SJCRH30 (cell line): Measurements from ENCODE around the gene DGUOK. TPM values are rescaled to one million over a fixed set of nuclear protein-coding genes. Genes with fewer than 3 reads are reported as not detected.

Experiments
- DNase-seq, 2 experiments: peaks; one replicate each; pipeline ENCODE4 v3.0.0-alpha.2; 2015 to 2020
- H3K27ac ChIP-seq: fragments of 250-450 bp; sonication (Bioruptor Pico); 2 replicates; pipeline ENCODE4 v1.5.1; 2020; ENCODE audit warnings: mild to moderate bottlenecking, moderate library complexity
- H3K27me3 ChIP-seq: fragments of 250-450 bp; sonication (Bioruptor Pico); 2 replicates; pipeline ENCODE4 v1.5.1; 2020; ENCODE audit warnings: mild to moderate bottlenecking, moderate library complexity
- H3K36me3 ChIP-seq: fragments of 250-450 bp; sonication (Bioruptor Pico); 2 replicates; pipeline ENCODE4 v1.5.1; 2020; ENCODE audit warnings: mild to moderate bottlenecking, moderate library complexity
- H3K4me1 ChIP-seq: fragments of 250-450 bp; sonication (Bioruptor Pico); 2 replicates; pipeline ENCODE4 v1.5.1; 2020; ENCODE audit warnings: mild to moderate bottlenecking, moderate library complexity
- H3K4me3 ChIP-seq: fragments of 250-450 bp; sonication (Bioruptor Pico); 2 replicates; pipeline ENCODE4 v1.5.1; 2020; ENCODE audit warnings: mild to moderate bottlenecking, moderate library complexity
- H3K9me3 ChIP-seq: fragments of 250-450 bp; sonication (Bioruptor Pico); replicated peaks from 2 replicates; pipeline ENCODE4 v1.5.1; 2020; ENCODE audit warnings: mild to moderate bottlenecking, moderate library complexity
- total RNA-seq: library from RNA; depleted of rRNA; stranded (reverse); fragments of >200 nt; shearing (Covaris generic); gene quantifications from 2 replicates; pipeline ENCODE4 v1.2.3, GENCODE V29; 2014

Gene DGUOK
- total RNA-seq, 1 experiment from 2014 or later, result 105 TPM

DNA sequence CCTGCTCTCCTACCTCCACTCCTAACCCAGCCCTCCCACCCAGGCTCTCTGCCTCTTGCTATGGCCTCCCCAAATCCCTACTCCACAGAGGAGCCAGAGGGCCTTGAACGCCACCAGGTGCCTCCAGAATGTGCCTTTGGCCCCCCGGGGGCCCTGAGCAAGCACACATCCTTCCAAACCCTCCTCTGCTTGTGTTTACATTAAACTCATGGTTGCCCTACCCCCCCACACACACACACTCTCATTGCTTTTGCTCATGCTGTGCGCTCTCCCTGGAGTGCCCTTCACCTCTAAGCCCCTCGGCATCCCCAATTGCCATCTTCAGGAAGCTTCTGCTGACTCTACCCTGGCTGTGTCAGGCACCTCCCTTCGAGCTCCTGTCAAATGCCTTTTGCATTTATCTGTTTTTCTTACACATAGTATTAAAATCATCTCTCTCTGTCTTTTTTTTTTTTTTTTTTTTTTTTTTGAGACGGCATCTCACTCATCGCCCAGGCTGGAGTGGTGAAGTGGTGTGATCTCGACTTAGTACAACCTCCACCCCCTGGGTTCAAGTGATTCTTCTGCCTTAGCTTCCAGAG is 41.8 kb downstream of the DGUOK start:
- H3K4me1 ChIP-seq, result peaks cover 22% of the 10 kb centered on the region
- no peaks in the 10 kb centered on the region for H3K36me3 ChIP-seq
- DNase-seq, result no peak
- no peak overlapping the region for H3K4me3 ChIP-seq
- H3K27ac ChIP-seq, result no peak overlapping the region
- no peaks in the 10 kb centered on the region for H3K27me3 ChIP-seq
- no peaks in the 10 kb centered on the region for H3K9me3 ChIP-seq

DNA sequence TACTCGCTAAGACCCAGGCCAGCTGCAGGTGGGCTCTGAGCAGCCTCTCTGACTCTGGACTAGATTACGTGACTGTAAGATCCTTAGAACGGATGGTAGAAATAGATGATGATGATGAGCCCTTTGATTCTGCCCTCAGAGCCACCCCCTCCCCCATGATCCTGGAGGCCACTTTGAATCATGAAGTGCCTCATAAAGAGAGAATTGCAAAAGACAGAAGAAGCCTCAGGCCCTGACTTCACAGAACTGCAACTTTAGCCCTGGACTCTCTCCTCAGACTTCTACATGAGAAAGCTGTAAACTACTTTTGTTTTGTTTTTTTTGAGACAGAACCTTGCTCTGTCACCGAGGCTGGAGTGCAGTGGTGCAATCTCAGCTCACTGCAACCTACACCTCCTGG is 42.7 kb downstream of the DGUOK start:
- peaks cover 19% of the 10 kb centered on the region for H3K4me1 ChIP-seq
- H3K9me3 ChIP-seq, result no peaks in the 10 kb centered on the region
- no peak overlapping the region for H3K4me3 ChIP-seq
- no peaks in the 10 kb centered on the region for H3K36me3 ChIP-seq
- no peak for DNase-seq
- H3K27ac ChIP-seq, result no peak overlapping the region
- no peaks in the 10 kb centered on the region for H3K27me3 ChIP-seq

DNA sequence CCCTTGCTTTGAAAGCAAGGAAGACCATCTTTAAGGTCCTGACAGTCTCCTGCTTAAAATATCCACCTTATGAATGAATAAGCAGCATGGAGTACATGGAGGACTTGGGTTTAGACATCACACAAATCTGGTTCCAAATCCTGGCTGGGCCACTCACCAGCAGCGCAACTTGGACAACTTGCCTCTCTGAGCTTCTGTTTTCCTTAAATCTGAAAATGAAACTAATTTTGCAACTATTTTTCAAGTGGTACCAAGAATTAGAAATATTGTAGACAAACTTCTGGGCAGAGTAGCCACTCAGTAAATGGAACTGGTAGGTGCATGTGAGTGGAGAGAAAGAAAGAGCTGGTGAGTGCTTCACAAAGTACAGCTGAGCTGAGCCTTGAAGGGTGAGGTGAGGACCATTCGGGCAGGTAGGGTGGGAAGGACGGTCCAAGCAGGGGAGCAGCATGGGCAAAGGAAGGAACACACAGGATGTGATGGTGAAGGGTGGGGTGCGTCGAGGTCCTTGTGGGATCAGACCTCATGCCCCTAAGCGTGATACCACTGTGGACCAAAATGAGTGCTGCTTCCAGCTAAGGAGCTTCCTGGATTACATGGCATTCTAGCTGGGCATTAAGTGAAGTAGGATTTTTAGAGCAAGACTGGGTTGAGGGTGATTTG is 43.6 kb downstream of the DGUOK start:
- Histone ChIP-seq H3K4me3 (no peak overlapping the region), H3K27ac (no peak overlapping the region), H3K36me3 (no peaks in the 10 kb centered on the region), H3K27me3 (no peaks in the 10 kb centered on the region), H3K9me3 (no peaks in the 10 kb centered on the region), H3K4me1 (peaks cover 17% of the 10 kb centered on the region)
- no peak for DNase-seq

DNA sequence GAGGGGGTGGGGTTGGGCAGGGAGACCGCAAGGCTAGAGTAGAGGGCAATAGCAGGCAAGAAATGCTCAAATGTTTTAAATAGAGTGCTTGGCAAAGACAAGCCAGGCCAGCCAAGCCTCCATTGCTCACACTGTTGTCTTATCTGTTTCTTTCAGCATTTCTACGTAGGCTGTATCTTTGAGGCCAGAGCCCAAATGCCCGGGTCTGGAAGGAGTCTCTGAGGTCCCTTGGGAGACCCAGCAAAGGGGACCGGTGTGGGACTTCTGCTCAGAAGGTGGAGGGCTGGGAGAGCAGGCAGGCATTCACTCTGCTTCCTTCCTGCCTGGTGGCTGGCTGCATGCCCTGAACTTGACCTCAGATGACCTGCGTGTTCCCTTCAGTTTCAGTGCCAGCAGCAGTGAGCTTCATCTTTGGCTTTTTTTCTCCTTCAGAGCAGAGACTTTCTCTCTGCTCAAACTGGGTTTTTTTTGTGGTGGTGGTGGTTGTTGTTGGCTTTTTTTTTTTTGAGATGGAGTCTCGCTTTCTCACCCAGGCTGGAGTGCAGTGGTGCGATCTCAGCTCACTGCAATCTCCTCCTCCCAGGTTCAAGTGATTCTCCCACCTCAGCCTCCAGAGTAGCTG is 44.3 kb downstream of the DGUOK start:
- Histone ChIP-seq H3K36me3 (no peaks in the 10 kb centered on the region), H3K4me1 (peaks cover 17% of the 10 kb centered on the region), H3K4me3 (no peak overlapping the region), H3K27me3 (no peaks in the 10 kb centered on the region), H3K9me3 (no peaks in the 10 kb centered on the region), H3K27ac (no peak overlapping the region)
- peak; percentile 38 to 56 for DNase-seq

DNA sequence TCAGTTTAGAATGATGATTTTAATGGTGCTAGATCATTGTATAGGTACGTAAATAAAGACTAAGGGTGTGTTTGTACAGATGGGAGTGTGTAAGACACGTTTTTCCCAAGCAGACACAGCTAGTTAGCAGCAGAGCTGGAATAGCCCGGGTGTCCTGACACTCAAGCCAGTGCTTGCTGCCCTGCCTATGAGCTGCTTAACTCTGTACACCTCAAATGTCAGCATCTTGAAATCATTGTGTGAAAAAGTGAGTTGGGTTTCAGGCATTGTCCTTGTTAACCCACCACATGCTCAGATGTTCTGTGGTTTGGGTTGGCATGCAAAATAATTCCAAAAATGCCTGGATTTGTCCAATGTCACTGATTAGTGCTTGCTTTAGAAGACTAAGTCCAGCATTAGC is 45.0 kb downstream of the DGUOK start:
- Histone ChIP-seq H3K4me1 (peaks cover 17% of the 10 kb centered on the region), H3K4me3 (no peak overlapping the region), H3K9me3 (no peaks in the 10 kb centered on the region), H3K36me3 (no peaks in the 10 kb centered on the region), H3K27ac (no peak overlapping the region), H3K27me3 (no peaks in the 10 kb centered on the region)
- DNase-seq, result no peak

DNA sequence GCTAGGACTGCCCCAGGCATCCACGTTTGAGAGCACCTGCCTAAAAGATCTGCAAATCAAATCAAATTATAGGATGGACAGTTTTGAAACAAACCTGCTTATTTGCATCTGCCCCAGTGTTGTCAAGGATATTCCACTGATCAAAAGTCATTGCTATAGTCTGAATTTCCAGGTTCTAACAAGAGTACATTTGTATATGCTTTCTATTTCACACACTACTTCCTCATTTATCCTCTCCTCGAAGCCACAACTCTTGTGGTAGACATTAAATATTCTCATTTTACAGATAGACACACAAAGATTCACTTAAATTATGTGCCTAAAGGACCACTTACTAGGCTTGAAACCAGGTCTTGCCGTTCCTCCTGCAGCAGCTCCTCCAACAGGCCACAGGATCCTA is 46.2 kb downstream of the DGUOK start:
- Histone ChIP-seq H3K27me3 (no peaks in the 10 kb centered on the region), H3K27ac (no peak overlapping the region), H3K4me3 (no peak overlapping the region), H3K36me3 (no peaks in the 10 kb centered on the region), H3K9me3 (no peaks in the 10 kb centered on the region), H3K4me1 (peaks cover 17% of the 10 kb centered on the region)
- DNase-seq, result no peak

DNA sequence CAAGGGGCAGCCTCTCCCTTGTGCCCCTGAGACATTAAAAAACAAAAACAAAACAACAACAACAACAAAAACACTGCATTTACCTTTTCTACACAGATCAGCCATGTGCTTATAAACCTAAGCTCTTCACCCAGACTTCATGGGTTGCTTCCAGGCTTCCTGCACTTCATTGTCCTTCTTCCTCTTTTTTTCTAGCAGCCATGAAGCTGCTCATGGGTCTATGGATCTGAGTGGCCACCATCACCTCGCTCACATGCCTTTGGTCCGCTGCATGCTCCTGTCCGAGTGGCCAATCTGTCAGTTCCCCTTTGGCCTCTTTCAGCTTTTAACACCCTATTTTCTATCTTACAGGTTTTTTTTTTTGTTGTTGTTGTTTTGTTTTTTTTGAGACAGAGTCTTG is 49.1 kb downstream of the DGUOK start:
- DNase-seq, result no peak
- Histone ChIP-seq H3K27me3 (no peaks in the 10 kb centered on the region), H3K27ac (no peak overlapping the region), H3K36me3 (no peaks in the 10 kb centered on the region), H3K4me3 (no peak overlapping the region), H3K9me3 (no peaks in the 10 kb centered on the region), H3K4me1 (peaks cover 15% of the 10 kb centered on the region)

DNA sequence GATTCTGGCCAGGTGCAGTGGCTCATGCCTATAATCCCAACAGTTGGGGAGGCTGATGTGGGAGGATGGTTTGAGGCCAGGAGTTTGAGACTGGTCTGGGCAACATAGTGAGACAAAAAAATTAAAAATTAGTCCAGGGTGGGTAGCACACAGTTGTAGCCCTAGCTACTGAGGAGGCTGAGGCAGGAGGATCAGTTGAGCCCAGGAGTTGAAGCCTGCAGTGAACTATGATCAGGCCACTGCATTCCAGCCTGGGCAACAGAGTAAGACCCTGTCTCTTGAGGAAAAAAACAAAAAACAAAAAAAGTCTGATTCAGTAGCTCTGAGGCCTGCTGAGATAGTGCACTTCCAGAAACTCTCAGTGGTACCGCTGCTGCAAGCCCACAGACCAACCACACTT is 50.1 kb downstream of the DGUOK start:
- no peak overlapping the region for H3K27ac ChIP-seq
- DNase-seq, result no peak

DNA sequence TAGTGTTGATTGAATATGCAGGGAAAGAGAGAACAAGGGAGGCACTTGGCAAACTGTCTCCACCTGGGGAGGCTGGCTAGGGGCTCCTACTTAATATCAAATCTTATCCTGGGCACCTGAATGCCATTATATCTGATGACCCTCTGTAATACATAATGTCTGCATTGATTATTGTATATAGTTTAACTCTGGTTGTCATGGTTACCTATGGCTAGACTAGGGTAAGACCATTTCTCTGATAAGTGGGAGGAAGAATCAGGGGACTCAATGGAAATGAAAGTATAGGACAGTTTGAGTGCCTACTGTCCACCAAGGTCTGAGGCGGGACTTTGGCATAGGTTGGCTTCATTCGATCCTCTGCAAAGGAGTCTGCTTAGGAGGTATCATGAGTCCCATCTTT is 50.8 kb downstream of the DGUOK start:
- H3K27ac ChIP-seq, result no peak overlapping the region
- DNase-seq, result no peak
- H3K4me1 ChIP-seq, result no peaks in the 10 kb centered on the region
- no peak overlapping the region for H3K4me3 ChIP-seq
- no peaks in the 10 kb centered on the region; the same call in 1 of the 2 replicates for H3K27me3 ChIP-seq
- no peaks in the 10 kb centered on the region for H3K9me3 ChIP-seq
- no peaks in the 10 kb centered on the region for H3K36me3 ChIP-seq

More for the DNA sequence above, 50.1 kb downstream of the DGUOK start:
- H3K9me3 ChIP-seq, result no peaks in the 10 kb centered on the region
- no peak overlapping the region for H3K4me3 ChIP-seq
- H3K27me3 ChIP-seq, result no peaks in the 10 kb centered on the region; the same call in 1 of the 2 replicates
- H3K36me3 ChIP-seq, result no peaks in the 10 kb centered on the region
- peaks cover 4% of the 10 kb centered on the region for H3K4me1 ChIP-seq

DNA sequence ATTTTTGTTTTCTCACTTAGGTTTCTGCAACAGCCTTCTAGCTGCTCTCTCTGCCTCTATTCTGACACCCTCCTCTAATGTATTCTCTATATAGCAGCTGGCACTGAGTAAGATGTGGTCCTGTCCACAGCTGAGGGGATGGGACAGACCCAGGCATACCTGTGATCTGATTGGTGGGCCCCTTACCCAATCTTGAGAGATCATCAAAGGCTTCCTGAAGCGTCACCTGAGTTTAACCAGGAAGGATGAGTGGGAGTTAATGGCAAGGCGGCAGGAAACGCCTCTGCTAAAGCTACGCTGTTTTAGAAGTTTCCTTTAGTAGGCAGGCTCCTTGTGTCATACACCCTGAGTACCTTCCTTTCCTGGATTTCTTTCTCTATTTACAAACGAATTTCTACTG is 52.3 kb downstream of the DGUOK start:
- Histone ChIP-seq H3K27me3 (no peaks in the 10 kb centered on the region; the same call in 1 of the 2 replicates), H3K4me3 (no peak overlapping the region), H3K27ac (no peak overlapping the region), H3K36me3 (no peaks in the 10 kb centered on the region), H3K9me3 (no peaks in the 10 kb centered on the region), H3K4me1 (no peaks in the 10 kb centered on the region)
- no peak for DNase-seq

DNA sequence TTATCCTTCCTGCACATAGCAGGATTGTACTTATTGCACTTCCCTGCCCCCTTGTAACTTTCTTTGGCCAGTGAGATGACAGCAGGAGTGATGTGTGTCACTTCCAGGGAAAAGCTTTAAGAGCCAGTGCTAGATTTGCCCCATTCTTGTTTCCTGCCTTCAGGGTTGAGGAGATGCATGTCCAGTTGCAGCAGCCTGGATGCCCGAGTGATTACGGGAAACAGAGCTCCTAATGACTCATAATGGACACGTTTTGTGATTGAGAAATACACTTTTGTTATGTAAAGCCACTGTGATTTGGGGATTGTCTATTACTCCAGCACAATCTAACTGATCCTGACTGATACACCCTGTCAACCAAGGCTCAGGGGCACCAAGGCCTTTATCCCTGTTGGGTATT is 53.0 kb downstream of the DGUOK start:
- no peak for DNase-seq
- Histone ChIP-seq H3K36me3 (no peaks in the 10 kb centered on the region), H3K27me3 (no peaks in the 10 kb centered on the region; the same call in 1 of the 2 replicates), H3K4me3 (no peak overlapping the region), H3K27ac (no peak overlapping the region), H3K4me1 (no peaks in the 10 kb centered on the region), H3K9me3 (no peaks in the 10 kb centered on the region)

DNA sequence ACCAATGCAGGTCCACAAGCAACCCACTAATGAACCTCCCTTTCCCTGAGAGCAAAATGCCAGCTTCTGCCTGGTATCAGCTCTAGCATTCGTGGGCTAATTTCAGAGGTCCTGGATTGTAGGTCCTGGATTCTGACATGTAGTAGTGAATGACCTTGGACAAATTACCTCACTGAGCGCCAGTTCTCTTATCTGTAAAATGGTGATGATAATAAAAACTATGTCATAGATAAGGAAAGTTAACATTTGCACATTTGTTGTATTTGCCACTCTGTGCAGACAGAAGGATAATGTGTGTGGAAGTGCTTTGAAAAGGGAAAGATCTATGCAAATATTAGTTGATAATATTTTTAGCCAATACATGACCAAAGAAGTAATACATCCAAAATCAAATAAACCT is 53.9 kb downstream of the DGUOK start:
- no peaks in the 10 kb centered on the region for H3K9me3 ChIP-seq
- H3K4me1 ChIP-seq, result no peaks in the 10 kb centered on the region; the same call in 1 of the 2 replicates
- no peaks in the 10 kb centered on the region for H3K36me3 ChIP-seq
- no peaks in the 10 kb centered on the region; the same call in 1 of the 2 replicates for H3K27me3 ChIP-seq
- no peak overlapping the region for H3K4me3 ChIP-seq
- no peak overlapping the region for H3K27ac ChIP-seq
- no peak for DNase-seq

DNA sequence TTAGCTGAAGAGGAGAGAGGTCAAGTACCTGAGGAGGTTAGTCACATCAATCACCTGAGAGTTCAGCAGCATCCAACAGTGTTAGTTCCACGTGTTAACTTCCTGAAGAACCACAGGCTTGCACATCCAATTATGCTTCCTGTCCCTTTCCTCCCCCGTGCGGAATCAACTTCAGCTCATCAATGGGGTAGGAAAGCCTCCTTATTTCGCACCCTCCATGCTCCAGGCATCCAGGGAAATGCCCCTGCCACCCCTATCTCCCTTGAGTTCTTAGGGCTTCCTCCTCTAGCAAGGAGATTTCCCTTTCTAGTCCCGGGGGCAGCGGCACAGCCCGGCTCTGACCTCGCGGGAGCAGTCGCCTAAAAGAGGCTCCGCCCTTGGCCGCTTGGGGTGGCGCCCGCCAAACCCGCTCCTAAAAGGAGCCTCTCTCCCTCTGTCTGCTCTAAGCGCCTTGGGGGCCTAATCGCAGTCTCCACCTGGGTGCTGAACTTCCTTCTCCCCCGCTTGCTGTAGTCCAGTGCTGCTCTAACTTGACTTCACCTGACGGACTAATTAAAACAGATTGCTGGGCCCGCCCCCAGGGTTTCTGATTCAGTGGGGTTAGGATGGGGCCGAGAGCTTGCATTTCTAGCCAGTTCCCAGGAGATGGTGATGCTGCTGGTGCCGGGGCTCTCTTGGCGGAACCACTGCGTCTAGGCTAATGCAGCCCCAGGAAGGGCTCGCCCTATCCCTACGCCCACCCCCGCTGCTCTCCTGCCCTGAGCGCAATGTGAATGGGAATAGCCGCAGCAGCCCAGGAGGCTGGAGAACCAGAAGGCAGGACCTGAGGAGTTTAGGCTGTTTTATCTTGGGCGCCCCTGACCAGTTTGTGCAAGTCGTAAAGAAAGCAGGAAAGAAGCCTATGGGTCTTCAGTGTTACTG is 54.7 kb downstream of the DGUOK start:
- no peak overlapping the region for H3K4me3 ChIP-seq
- no peak overlapping the region for H3K27ac ChIP-seq
- no peaks in the 10 kb centered on the region; the same call in 1 of the 2 replicates for H3K27me3 ChIP-seq
- DNase-seq, result no peak
- peaks cover 8% of the 10 kb centered on the region for H3K4me1 ChIP-seq
- no peaks in the 10 kb centered on the region for H3K9me3 ChIP-seq
- peaks cover 6% of the 10 kb centered on the region for H3K36me3 ChIP-seq

DNA sequence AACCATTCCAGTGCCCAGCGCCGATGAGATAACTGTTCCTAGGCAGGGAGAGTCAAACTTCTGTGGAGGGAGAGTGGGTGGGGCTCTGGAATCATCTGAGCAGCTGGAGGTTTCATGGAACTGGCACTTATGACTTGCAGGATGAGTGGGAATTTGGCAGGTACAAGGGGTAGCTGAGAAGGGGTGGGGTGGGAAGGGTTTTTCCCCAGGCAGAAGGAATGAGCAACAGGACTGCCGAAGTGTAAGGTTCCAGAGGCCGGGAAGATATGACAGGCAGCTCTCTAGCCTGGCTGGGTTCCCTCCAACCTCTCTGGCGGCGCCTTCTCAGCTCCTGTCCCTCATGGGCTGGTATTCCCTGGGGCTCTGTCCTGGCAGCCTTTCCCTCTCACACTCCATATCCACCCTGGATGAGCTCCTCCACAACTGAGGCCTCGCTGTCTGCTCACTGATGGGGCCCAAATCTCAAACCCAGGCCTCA is 55.5 kb downstream of the DGUOK start:
- no peaks in the 10 kb centered on the region for H3K9me3 ChIP-seq

More for the DNA sequence above, 55.5 kb downstream of the DGUOK start:
- H3K36me3 ChIP-seq, result peaks cover 14% of the 10 kb centered on the region
- no peak overlapping the region for H3K27ac ChIP-seq
- no peaks in the 10 kb centered on the region; the same call in 1 of the 2 replicates for H3K27me3 ChIP-seq
- no peak for DNase-seq
- H3K4me3 ChIP-seq, result no peak overlapping the region
- peaks cover 12% of the 10 kb centered on the region for H3K4me1 ChIP-seq
